PFSK-1 (cell line): ENCODE measurements around the gene SCARB1.

ENCODE experiments used
- POLR2AphosphoS5 ChIP-seq: IDR thresholded peaks from 2 replicates; pipeline ENCODE4 v1.6.1; 2012; ENCODE audit warnings: low read depth, mild to moderate bottlenecking, control low read depth, low read length, moderate library complexity
- SIN3A ChIP-seq: IDR thresholded peaks from 2 replicates; pipeline ENCODE4 v1.6.1; 2012; ENCODE audit warnings: mild to moderate bottlenecking, low read length, moderate library complexity, borderline replicate concordance; ENCODE audit not compliant: insufficient read depth
- TF ChIP-seq, protein P1 (sequence below), 2 experiments: IDR thresholded peaks; 2 replicates each; pipeline versions ENCODE4 v1.6.1 to v1.8.0; 2011 to 2012; ENCODE audit warnings: low read depth in 2 of 2, low read length in 2 of 2, control low read depth in 1 of 2, inconsistent platforms in 1 of 2, mild to moderate bottlenecking in 1 of 2, moderate library complexity in 1 of 2; ENCODE audit not compliant: insufficient read depth in 1 of 2

DNA sequence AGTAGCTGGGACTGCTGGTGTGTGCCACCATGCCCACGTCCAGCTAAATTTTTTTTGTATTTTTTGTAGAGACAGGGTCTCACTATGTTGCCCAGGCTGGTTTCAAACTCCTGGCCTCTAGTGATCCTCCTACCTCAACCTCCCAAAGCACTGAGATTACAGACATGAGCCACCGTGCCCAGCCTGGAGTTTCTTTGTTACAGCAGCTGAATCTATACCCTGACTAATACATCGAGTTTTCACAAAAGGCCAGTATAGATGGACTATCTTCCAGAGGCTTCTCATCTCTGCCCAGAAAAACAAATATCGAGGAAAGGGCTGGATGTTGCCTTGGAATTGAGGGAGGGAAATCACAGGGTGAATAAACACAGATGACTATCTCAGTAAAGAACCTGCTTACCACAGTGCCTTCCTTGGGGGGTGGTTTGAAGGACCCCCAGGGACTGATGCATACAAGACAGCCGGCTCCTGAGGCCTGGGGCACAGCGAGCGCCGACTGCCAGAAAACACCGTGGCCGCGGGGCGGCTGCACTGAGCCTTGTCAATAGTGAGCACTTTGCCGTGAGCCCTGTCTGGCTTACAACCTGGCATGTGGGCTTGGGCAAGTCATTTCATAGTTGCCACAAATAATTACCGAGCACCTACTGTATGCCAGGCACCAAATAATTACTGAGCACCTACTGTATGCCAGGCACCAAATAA is 111.9 kb downstream of the SCARB1 start:
- TF ChIP-seq POLR2AphosphoS5, result no peak
- TF ChIP-seq, protein P1, sequence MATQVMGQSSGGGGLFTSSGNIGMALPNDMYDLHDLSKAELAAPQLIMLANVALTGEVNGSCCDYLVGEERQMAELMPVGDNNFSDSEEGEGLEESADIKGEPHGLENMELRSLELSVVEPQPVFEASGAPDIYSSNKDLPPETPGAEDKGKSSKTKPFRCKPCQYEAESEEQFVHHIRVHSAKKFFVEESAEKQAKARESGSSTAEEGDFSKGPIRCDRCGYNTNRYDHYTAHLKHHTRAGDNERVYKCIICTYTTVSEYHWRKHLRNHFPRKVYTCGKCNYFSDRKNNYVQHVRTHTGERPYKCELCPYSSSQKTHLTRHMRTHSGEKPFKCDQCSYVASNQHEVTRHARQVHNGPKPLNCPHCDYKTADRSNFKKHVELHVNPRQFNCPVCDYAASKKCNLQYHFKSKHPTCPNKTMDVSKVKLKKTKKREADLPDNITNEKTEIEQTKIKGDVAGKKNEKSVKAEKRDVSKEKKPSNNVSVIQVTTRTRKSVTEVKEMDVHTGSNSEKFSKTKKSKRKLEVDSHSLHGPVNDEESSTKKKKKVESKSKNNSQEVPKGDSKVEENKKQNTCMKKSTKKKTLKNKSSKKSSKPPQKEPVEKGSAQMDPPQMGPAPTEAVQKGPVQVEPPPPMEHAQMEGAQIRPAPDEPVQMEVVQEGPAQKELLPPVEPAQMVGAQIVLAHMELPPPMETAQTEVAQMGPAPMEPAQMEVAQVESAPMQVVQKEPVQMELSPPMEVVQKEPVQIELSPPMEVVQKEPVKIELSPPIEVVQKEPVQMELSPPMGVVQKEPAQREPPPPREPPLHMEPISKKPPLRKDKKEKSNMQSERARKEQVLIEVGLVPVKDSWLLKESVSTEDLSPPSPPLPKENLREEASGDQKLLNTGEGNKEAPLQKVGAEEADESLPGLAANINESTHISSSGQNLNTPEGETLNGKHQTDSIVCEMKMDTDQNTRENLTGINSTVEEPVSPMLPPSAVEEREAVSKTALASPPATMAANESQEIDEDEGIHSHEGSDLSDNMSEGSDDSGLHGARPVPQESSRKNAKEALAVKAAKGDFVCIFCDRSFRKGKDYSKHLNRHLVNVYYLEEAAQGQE (IDR thresholded peaks at IDR 0.05; ENCODE audit: insufficient read depth in 1 of 2, low read depth in 2 of 2, low read length in 2 of 2), result no peak
- no peak for TF ChIP-seq SIN3A
